Left cardiac atrium (tissue), 4 donors: ENCODE results near the gene CEP44. TPM values are rescaled to one million over a fixed set of nuclear protein-coding genes. Genes with fewer than 3 reads are reported as not detected.
"Not testable (repeated sequence)": the region's sequence is repeated elsewhere in the genome, so short reads cannot be mapped to it uniquely, and the experiment has no call there.

ENCODE experiments used
- ATAC-seq, 2 donors: fragments of 200-7000 bp; cut with Tn5 transposase; one replicate each; pipeline ENCODE4 v1.9.1; 2020; ENCODE audit warnings: mild to moderate bottlenecking in 2 of 2, moderate library complexity in 2 of 2
- DNase-seq: peaks from one replicate; pipeline ENCODE4 v3.0.0-alpha.2; 2020
- intact Hi-C, 2 donors: fragments of 100-400 bp; cut with DNase I; formaldehyde crosslinking; loops; one replicate each; pipeline versions ENCODE4 v1.14.1 to v1.15.1; 2022 to 2023
- total RNA-seq, 2 donors: library from RNA; stranded (reverse); fragmentation: NEBNext Ultra II Directional; extraction: Animal tissue kit (Norgen Biotek cat#: 25700); gene quantifications; one replicate each; pipeline ENCODE4 v1.2.1, GENCODE V29; 2021
- donor health status: DM: no; HTN: yes; CAD: no.
- donor health status: DM: no; HTN: yes; CAD: no; lungs with severe emphysema.
- donor health status: DM: yes; HTN: yes; CAD: no.
- donor health status: Dilated cardiomyopathy.

The CEP44 gene
- total RNA-seq, 2 donors from 2014 or later: 15.4 to 16.7 TPM

- ATAC-seq (no peak), DNase-seq (no peak)
These were observed 32.8 kb downstream of the CEP44 start for GRCh38 chr4:174316546-174316945.

GRCh38 chr4:174316954-174317353, 33.2 kb downstream of the CEP44 start:
- ATAC-seq (no peak), DNase-seq (no peak)
- intact Hi-C loops: loop anchor here in 1 of 2 donors (5.0 kb wide), 1 partner anchor 100 kb away; no protein-coding TSS in a partner anchor

More at GRCh38 chr4:174316546-174316945, 32.8 kb downstream of the CEP44 start:
- intact Hi-C loops: loop anchor here in 1 of 2 donors (5.0 kb wide), 1 partner anchor 99 kb away; no protein-coding TSS in a partner anchor

GRCh38 chr4:174317531-174317930, 33.8 kb downstream of the CEP44 start:
- ATAC-seq: no peak

GRCh38 chr4:174318829-174319764, 35.4 kb downstream of the CEP44 start:
- intact Hi-C loops: loop anchor here in 1 of 2 donors (5.0 kb wide), 1 partner anchor 102 kb away; no protein-coding TSS in a partner anchor
- DNase-seq (no peak), ATAC-seq (no peak)

More at GRCh38 chr4:174317531-174317930, 33.8 kb downstream of the CEP44 start:
- intact Hi-C loops: loop anchor here in 1 of 2 donors (5.0 kb wide), 1 partner anchor 100 kb away; no protein-coding TSS in a partner anchor
- no peak for DNase-seq

- intact Hi-C loops: no loop called here
- ATAC-seq: no peak
- no peak for DNase-seq
These were observed 36.9 kb downstream of the CEP44 start for GRCh38 chr4:174320494-174321199.

DNA sequence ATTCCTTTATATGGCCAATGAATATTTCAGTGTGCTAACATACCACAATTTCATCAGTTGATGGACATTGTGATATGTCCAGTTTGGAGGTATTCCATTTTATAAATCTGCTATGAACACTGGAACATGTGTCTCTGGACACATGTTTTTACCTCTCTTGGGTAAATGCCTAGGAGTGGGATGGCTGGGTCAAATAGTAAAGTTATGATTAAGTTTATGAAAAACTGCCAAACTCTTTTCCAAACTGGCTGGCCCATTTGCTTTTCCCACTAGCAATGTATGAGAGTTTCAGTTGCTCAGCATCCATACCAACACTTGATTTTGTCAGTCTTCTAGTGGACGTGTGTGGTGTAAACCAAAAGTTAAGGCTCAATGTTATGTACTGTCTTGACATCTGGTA, 40.5 kb downstream of the CEP44 start:
- intact Hi-C loops: no loop called here
- ATAC-seq (no peak), DNase-seq (no peak)

DNA sequence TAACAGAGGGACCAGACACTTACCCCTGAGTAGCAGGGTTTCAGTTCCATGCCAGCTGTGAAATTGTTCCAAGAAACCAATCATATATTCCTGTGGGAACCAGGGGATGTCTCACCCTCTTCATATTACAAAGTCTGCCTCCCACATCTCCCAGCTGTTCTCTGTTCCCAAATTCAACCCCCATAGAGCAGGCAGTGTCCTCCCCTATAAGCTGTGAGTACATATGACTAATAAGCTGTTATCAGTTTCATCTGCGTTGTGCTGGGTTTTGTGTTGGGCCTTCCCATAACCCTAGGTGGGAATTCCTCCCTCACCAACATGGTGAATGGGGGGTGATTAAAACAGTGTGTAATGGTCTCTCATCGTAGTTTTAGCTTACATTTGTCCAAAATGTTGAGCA, 41.0 kb downstream of the CEP44 start:
- no peak for DNase-seq
- intact Hi-C loops: no loop called here
- no peak for ATAC-seq

DNA sequence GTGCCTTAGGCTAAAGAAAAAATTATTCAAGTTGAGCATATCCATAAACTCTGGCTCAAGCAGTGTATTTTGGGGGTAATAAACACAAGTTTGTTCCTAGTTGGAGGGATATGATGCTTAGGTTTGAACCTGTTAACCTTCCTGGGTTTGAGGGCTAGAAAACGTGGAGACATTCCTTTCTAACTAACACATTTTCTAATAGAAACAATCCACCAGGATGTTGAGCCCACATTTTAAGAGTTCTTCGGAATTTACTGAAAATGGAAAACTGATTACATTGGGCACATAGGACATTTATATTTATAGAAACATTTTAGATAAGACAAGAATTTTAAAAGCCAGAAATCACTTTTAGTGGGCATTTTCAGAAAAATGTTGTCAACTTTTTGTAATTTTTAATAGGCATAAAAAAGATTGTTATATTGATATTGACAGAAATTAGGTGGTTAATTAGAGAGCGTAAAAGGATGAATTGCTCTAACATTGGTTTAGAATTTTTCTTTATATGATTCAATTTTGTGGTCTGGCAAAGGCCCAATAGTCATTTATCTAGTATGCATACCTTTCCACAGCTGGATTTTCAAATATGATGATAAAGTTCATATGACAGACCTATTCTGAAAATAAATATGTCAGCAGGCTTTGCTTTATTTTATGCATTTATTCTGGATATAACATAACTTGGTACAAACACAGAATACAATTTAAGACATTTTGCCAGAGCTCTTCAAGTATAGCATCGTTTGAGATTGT, 49.2 kb downstream of the CEP44 start:
- intact Hi-C loops: no loop called here
- DNase-seq (no peak), ATAC-seq (no peak)

DNA sequence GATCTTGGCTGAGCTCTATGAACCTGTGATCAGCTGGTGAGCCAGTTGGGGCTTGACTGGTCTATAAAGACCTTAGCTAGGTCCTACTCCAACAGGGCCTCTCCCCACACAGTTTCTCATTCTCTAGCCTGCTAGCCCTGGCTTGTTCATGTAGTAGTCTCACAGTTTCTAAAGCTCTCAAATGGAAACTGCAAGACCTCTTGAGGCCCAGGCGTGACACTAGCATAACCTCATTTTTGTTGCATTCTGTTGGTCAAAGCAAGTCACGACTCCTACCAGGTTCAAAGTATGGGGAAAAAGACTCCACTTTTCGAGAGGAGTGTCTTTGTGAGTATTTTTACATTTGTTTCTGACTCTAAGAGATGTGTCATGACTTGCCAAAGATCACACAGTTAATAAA, 50.9 kb downstream of the CEP44 start:
- no peak for DNase-seq
- ATAC-seq: no peak
- intact Hi-C loops: no loop called here

DNA sequence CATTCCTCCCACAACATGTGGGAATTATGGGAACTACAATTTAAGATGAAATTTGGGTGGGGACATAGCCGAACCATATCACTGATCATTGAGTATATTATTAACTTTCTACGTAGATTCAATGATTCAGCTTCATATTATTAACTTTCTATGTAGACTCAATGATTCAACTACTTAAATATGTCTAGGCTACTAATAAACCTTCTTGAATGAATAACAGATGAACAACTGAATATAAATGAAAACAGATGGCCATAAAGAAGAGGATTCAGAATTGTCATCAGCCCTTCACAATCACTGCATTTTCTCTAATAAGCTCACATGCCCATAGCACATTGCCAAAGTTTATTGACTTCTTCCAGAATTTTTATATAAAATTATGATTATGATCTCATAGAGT, 57.0 kb downstream of the CEP44 start:
- no peak for ATAC-seq
- intact Hi-C loops: no loop called here
- no peak for DNase-seq

- intact Hi-C loops: no loop called here
- DNase-seq (no peak), ATAC-seq (no peak)
These were observed 65.4 kb downstream of the CEP44 start for GRCh38 chr4:174349156-174349555.

GRCh38 chr4:174352061-174352819, 68.5 kb downstream of the CEP44 start:
- ATAC-seq (no peak), DNase-seq (no peak)
- intact Hi-C loops: no loop called here

DNA sequence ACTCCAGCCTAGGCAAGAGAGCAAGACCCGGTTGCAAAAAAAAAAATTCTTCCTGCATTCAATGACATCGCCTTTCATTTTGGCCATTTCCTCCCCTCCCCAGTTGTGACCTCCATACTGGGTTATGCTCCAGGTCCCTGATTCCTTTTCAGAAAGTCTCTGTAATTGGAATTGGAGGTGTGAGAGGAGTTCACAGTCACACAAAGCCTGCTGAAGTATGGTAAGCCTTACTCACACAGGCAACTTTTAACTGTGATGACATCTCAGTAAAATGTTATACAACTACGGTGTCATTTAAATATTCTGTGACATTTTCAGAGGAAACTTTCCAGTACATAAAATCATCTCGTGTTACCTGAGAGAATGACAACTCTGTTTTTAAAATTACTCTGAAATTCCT, 73.6 kb downstream of the CEP44 start:
- intact Hi-C loops: no loop called here
- DNase-seq: no peak

DNA sequence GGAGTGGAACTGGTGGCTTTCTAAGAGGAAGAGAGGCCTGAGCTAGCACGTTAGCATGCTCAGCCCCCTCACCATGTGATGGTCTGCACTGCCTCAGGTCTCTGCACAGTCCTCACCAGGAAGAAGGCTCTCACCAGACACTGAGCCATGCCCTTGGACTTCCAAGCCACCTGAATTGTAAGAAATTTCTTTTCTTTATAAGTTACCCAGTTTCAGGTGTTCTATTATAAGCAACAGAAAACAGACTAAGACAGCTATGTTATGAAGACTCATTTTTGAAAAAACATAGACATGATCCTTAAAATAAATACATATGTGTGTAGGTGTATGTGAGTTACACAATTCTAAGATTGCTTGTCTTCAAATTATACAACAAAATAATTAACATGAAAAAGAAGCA, 74.7 kb downstream of the CEP44 start:
- intact Hi-C loops: no loop called here
- ATAC-seq (no peak), DNase-seq (no peak)

More for the DNA sequence above, 73.6 kb downstream of the CEP44 start:
- ATAC-seq: no peak

DNA sequence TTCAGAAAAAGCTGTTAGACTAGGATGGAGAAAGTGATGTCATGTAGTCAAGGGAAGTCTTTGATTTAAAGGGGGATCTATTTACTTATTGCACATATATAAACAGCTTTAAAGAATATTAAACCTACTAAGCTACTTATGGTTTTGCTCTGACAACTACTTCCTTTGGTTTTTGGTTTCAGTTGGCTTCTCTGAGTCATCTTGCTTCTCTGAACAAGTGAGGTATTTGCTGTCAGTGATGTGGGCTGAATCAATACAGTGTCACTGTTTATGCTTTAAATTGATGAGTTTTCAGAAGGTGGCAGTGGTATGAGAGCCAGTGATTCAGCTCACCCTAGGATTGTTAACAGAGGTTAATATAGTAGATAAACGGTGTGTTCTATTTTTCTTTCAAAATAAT, 75.1 kb downstream of the CEP44 start:
- intact Hi-C loops: no loop called here
- no peak for ATAC-seq
- DNase-seq: no peak

DNA sequence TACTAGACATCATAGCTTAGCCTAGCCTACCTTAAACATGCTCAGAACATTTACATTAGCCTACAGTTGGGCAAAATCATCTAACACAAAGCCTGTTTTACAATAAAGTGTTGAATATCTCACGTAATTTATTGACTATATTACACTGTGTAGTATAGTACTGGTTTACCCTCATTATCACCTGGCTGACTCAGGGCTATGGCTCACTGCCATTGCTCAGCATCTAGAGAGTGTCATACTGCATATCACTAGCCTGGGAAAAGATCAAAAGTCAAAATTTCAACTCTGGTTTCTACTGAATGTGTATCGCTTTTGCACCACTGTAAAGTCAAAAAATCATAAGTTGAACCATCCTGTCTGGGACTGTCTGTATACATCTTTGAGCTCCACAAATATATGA, 78.6 kb downstream of the CEP44 start:
- no peak for ATAC-seq
- no peak for DNase-seq
- intact Hi-C loops: no loop called here

DNA sequence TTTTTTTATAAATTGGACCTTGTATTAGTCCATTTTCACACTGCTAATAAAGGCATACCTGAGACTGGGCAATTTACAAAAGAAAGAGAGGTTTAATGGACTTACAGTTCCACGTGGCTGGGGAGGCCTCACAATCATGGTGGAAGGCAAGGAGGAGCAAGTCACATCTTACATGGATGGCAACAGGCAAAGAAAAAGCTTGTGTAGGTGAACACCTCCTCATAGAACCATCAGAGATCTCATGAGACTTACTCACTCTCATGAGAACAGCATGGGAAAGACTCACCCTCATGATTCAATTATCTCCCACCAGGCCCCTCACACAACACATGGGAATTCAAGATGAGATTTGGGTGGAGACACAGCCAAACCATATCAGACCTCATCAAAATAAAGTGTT, 80.1 kb downstream of the CEP44 start:
- intact Hi-C loops, ATAC-seq, DNase-seq: not testable (repeated sequence)

DNA sequence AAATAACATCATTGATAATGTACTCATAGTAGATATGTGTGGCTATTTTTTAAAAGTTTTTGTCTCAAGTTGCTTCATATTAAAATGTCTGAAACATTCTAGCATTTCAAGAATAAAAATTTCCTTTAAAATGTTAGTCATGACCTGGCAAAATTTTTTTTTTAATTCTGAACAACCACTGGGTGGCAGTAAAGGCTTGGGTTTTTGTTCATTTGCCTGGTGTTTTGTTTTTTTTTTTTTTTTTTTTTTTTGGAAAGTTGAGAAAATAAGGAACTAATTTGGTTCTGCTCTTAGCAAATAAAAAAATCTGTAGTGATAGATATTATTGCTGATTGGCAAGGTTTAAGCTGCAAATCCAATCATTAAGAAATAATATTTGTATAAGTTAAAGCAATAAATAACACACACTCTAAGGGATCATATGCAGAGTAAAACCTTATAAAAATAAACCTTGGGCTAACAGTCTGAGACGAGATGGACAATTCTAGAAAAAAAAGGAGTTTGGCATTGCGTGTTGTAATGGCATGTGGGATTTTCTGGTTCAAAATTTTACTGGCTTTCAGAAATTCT, 81.4 kb downstream of the CEP44 start:
- intact Hi-C loops: loop anchor here in 1 of 2 donors (5.0 kb wide), 1 partner anchor 267 kb away; no protein-coding TSS in a partner anchor
- DNase-seq (no peak), ATAC-seq (no peak)
